BJ (cell line): ENCODE measurements around the gene COL27A1. TPM values are rescaled to one million over a fixed set of nuclear protein-coding genes. Genes with fewer than 3 reads are reported as not detected.

Experiments used
- CTCF ChIA-PET: fragments of 350-600 bp; formaldehyde crosslinking; extraction: SDS; loops from one replicate; lab custom pipeline; 2021; ENCODE audit warnings: antibody characterized with exemption, inconsistent platforms; lab: Yijun Ruan, JAX
- POLR2A ChIA-PET: fragments of 300-600 bp; sonication (Branson Sonifier 250); formaldehyde crosslinking; extraction: SDS; loops from one replicate; lab custom pipeline; 2021; ENCODE audit warnings: antibody characterized with exemption; lab: Charles Lee
- DNase-seq: peaks from one replicate; pipeline ENCODE4 v3.0.0-alpha.2; 2011; ENCODE audit warnings: low read depth
- H3K27me3 ChIP-seq: 2 replicates; pipeline ENCODE4 v1.6.0; 2011; ENCODE audit warnings: low read length; ENCODE audit not compliant: control insufficient read depth, insufficient read depth
- H3K36me3 ChIP-seq: 2 replicates; pipeline ENCODE4 v1.5.1; 2011; ENCODE audit warnings: low read length; ENCODE audit not compliant: control insufficient read depth, insufficient read depth
- H3K4me3 ChIP-seq: 2 replicates; pipeline ENCODE4 v1.5.1; 2011; ENCODE audit warnings: low read depth, mild to moderate bottlenecking, control low read depth, low read length
- CTCF ChIP-seq: IDR thresholded peaks from 2 replicates; pipeline ENCODE4 v1.5.1; 2011; ENCODE audit warnings: low read depth, mild to moderate bottlenecking, control low read depth, inconsistent platforms, low read length, moderate library complexity; ENCODE audit not compliant: insufficient read depth
- polyA plus RNA-seq: library from polyadenylated mRNA; depleted of rRNA; stranded (reverse); fragments of >200 nt; gene quantifications from 2 replicates; pipeline ENCODE4 v1.2.3, GENCODE V29; 2011

Gene COL27A1
- polyA plus RNA-seq, 1 experiment = 16.6 TPM

- no peak for TF ChIP-seq CTCF
- Histone ChIP-seq H3K36me3 (peaks cover 42% of the 10 kb centered on the region), H3K4me3 (no peak overlapping the region), H3K27me3 (no peaks in the 10 kb centered on the region)
- CTCF ChIA-PET = interaction anchor here (0.8 to 1.4 kb wide), 3 partner anchors 8 to 27 kb away, joined by 3 to 4 read pairs (median 3); no protein-coding TSS in a partner anchor
- DNase-seq = no peak
- POLR2A ChIA-PET = no interaction called here
Observed at GRCh38 chr9:114347675-114348074, 192.3 kb downstream of the COL27A1 start.

GRCh38 chr9:114348261-114348905, 193.0 kb downstream of the COL27A1 start:
- ChIA-PET POLR2A (no interaction called here), CTCF (interaction anchor here (0.6 to 1.3 kb wide), 3 partner anchors 34 to 266 kb away, joined by 3 read pairs; no protein-coding TSS in a partner anchor)
- Histone ChIP-seq H3K27me3 (no peaks in the 10 kb centered on the region), H3K36me3 (peaks cover 39% of the 10 kb centered on the region), H3K4me3 (no peak overlapping the region)
- no peak for TF ChIP-seq CTCF
- no peak for DNase-seq

- ChIA-PET CTCF (interaction anchor here (0.6 to 1.7 kb wide), 4 partner anchors 9 to 266 kb away, joined by 3 to 5 read pairs (median 3); no protein-coding TSS in a partner anchor), POLR2A (interaction anchor here (0.6 kb wide), 1 partner anchor 46 kb away, joined by 3 read pairs; no protein-coding TSS in a partner anchor)
- Histone ChIP-seq H3K27me3 (no peaks in the 10 kb centered on the region), H3K36me3 (peaks cover 35% of the 10 kb centered on the region), H3K4me3 (no peak overlapping the region)
- TF ChIP-seq CTCF = no peak
- DNase-seq = peak; percentile 94
Observed at GRCh38 chr9:114348906-114349482, 193.7 kb downstream of the COL27A1 start.

- no peak for TF ChIP-seq CTCF
- H3K27me3 ChIP-seq = no peaks in the 10 kb centered on the region
- ChIA-PET CTCF (interaction anchor here (1.1 to 1.7 kb wide), 3 partner anchors 10 to 267 kb away, joined by 3 to 5 read pairs (median 4); no protein-coding TSS in a partner anchor), POLR2A (no interaction called here)
- H3K4me3 ChIP-seq = no peak overlapping the region
- DNase-seq = no peak
- peaks cover 36% of the 10 kb centered on the region for H3K36me3 ChIP-seq
Observed at GRCh38 chr9:114349713-114350480, 194.6 kb downstream of the COL27A1 start.
